K562 (cell line): ENCODE results near the gene CMTM8. TPM values are rescaled to one million over a fixed set of nuclear protein-coding genes. Genes with fewer than 3 reads are reported as not detected.

Experiments
- ATAC-seq: fragments of 200-7000 bp; cut with Tn5 transposase; 3 replicates; pipeline ENCODE4 v1.9.1; 2020; ENCODE audit warnings: moderate library complexity
- BruUV-seq: library from RNA; stranded (reverse); fragments of 400-500 nt; replicated peaks from 2 replicates; lab custom pipeline; 2021; lab: Mats Ljungman, UMichigan
- CTCF ChIA-PET: fragments of 300-600 bp; formaldehyde crosslinking; extraction: SDS; loops from one replicate; lab custom pipeline; 2021; ENCODE audit warnings: low intra/inter-chr PET ratio; lab: Yijun Ruan, JAX
- POLR2A ChIA-PET: fragments of 300-600, 350-650 bp; sonication (Branson Sonifier 250); formaldehyde crosslinking; extraction: SDS; loops from one replicate; lab custom pipeline; 2021; ENCODE audit warnings: antibody characterized with exemption, inconsistent platforms; lab: Yijun Ruan, JAX
- DNase-seq, 4 experiments: peaks; one replicate each; pipeline versions ENCODE4 v3.0.0 to v3.0.0-alpha.2; 2011 to 2018; ENCODE audit warnings: low spot score in 3 of 4, mixed read lengths in 3 of 4; ENCODE audit errors: extremely low read depth in 1 of 4
- FAIRE-seq: peaks from 2 replicates; lab custom pipeline; 2011; peaks lifted over from hg19 to GRCh38; lab: Jason Lieb, UNC
- H2AFZ ChIP-seq: 2 replicates; pipeline ENCODE4 v1.6.0; 2011; ENCODE audit warnings: low read depth, low read length, control low read depth, inconsistent platforms
- H3K27ac ChIP-seq: fragments of 200-600 bp; 3 replicates; pipeline ENCODE4 v1.8.0; 2011; ENCODE audit warnings: low read depth, mild to moderate bottlenecking, control low read depth, inconsistent platforms, low read length, moderate library complexity, mixed read lengths; ENCODE audit errors: extremely low read depth
- H3K27me3 ChIP-seq, 2 experiments: fragments of 300-600 bp in 1 of 2; 2 replicates in 1 of 2; 3 replicates in 1 of 2; pipeline versions ENCODE4 v1.6.0 to v1.8.0; 2011; ENCODE audit warnings: inconsistent platforms in 2 of 2, low read length in 2 of 2, mild to moderate bottlenecking in 1 of 2, mixed read lengths in 1 of 2, moderate library complexity in 1 of 2; ENCODE audit not compliant: control insufficient read depth in 2 of 2, insufficient read depth in 2 of 2
- H3K36me3 ChIP-seq: fragments of 300-600 bp; 3 replicates; pipeline ENCODE4 v1.8.0; 2011; ENCODE audit warnings: mild to moderate bottlenecking, low read length, inconsistent platforms; ENCODE audit not compliant: control insufficient read depth, insufficient read depth
- H3K4me1 ChIP-seq, 2 experiments: fragments of 200-600 bp in 1 of 2; replicated peaks in 1 of 2; 2 replicates in 1 of 2; 3 replicates in 1 of 2; pipeline versions ENCODE4 v1.5.1 to v1.8.0; 2011; ENCODE audit warnings: inconsistent platforms in 2 of 2, low read length in 2 of 2, mild to moderate bottlenecking in 1 of 2, mixed read lengths in 1 of 2, moderate library complexity in 1 of 2; ENCODE audit not compliant: control insufficient read depth in 2 of 2, insufficient read depth in 2 of 2
- H3K4me2 ChIP-seq: 2 replicates; pipeline ENCODE4 v1.6.1; 2011; ENCODE audit warnings: low read length, control low read depth, inconsistent platforms, mixed read lengths; ENCODE audit not compliant: insufficient read depth
- H3K4me3 ChIP-seq: fragments of 200-600 bp; sonication (generic), shearing (Covaris generic); 2 replicates; pipeline ENCODE4 v1.5.1; 2016; ENCODE audit warnings: control low read depth, inconsistent platforms
- H3K79me2 ChIP-seq: fragments of 200-600 bp; 3 replicates; pipeline ENCODE4 v1.8.0; 2011; ENCODE audit warnings: low read length, inconsistent platforms; ENCODE audit not compliant: control insufficient read depth, insufficient read depth
- H3K9ac ChIP-seq, 2 experiments: 2 replicates each; pipeline versions ENCODE4 v1.6.0 to v1.6.1; 2011; ENCODE audit warnings: low read depth in 2 of 2, low read length in 2 of 2, control low read depth in 1 of 2, inconsistent platforms in 1 of 2, mild to moderate bottlenecking in 1 of 2, mixed read lengths in 1 of 2; ENCODE audit not compliant: insufficient read depth in 1 of 2
- H3K9me1 ChIP-seq: one replicate; pipeline ENCODE4 v1.6.0; 2011; ENCODE audit warnings: inconsistent platforms, mild to moderate bottlenecking, low read length, moderate library complexity; ENCODE audit not compliant: control insufficient read depth, insufficient read depth
- H3K9me3 ChIP-seq: replicated peaks from 2 replicates; pipeline ENCODE4 v1.5.1; 2011; ENCODE audit warnings: low read depth, low read length, inconsistent platforms; ENCODE audit not compliant: control insufficient read depth, insufficient read depth
- H4K20me1 ChIP-seq: replicated peaks from 2 replicates; pipeline ENCODE4 v1.6.1; 2011; ENCODE audit warnings: low read length, inconsistent platforms, mixed read lengths; ENCODE audit not compliant: control insufficient read depth, insufficient read depth
- ELK3 ChIP-seq: fragments of 450-650 bp; formaldehyde crosslinking; IDR thresholded peaks from 2 replicates; pipeline ENCODE4 v1.4.0; 2020; ENCODE audit warnings: mild to moderate bottlenecking
- ETV6 ChIP-seq, 3 experiments: fragments of 150-350 bp in 1 of 3; sonication (generic) in 1 of 3; formaldehyde crosslinking in 1 of 3; IDR thresholded peaks; 2 replicates each; pipeline versions ENCODE4 v1.6.1 to v1.8.0; 2014 to 2022; ENCODE audit warnings: borderline replicate concordance in 2 of 3, low read depth in 2 of 3, antibody characterized with exemption in 1 of 3, low read length in 1 of 3, mild to moderate bottlenecking in 1 of 3, missing genetic modification reagents in 1 of 3
- EZH2 ChIP-seq: IDR thresholded peaks from 2 replicates; pipeline ENCODE4 v1.6.1; 2012; ENCODE audit warnings: low read depth, mild to moderate bottlenecking, inconsistent platforms, low read length, borderline replicate concordance
- GTF3C2 ChIP-seq: IDR thresholded peaks from 3 replicates; pipeline ENCODE4 v1.6.1; 2011; ENCODE audit warnings: borderline replicate concordance, mild to moderate bottlenecking, moderate library complexity; ENCODE audit not compliant: insufficient read length; ENCODE audit errors: extremely low read depth
- HNRNPUL1 ChIP-seq: fragments of 200-400 bp; formaldehyde crosslinking; IDR thresholded peaks from 2 replicates; pipeline ENCODE4 v1.6.1; 2017; ENCODE audit warnings: low read length
- MCM3 ChIP-seq: fragments of 450-650 bp; IDR thresholded peaks from 2 replicates; pipeline ENCODE4 v1.6.1; 2016
- MCM7 ChIP-seq, 2 experiments: fragments of 450-650 bp; IDR thresholded peaks; 2 replicates each; pipeline ENCODE4 v1.6.1; 2016 to 2018
- SMAD1 ChIP-seq: fragments of 150-350 bp; IDR thresholded peaks from 2 replicates; pipeline ENCODE4 v1.6.1; 2014; ENCODE audit warnings: low read length, low read depth; ENCODE audit not compliant: partially characterized antibody
- SNIP1 ChIP-seq: fragments of 450-650 bp; IDR thresholded peaks from 2 replicates; pipeline ENCODE4 v1.7.1; 2017; ENCODE audit warnings: low read depth, mild to moderate bottlenecking
- STAT6 ChIP-seq: sonication (generic); formaldehyde crosslinking; IDR thresholded peaks from 2 replicates; pipeline ENCODE4 v1.8.1; 2023; ENCODE audit warnings: mild to moderate bottlenecking, missing genetic modification reagents
- ZNF395 ChIP-seq: fragments of 200-800 bp; sonication (Bioruptor generic); IDR thresholded peaks from 2 replicates; pipeline ENCODE4 v1.6.1; 2017; ENCODE audit warnings: missing genetic modification characterization, missing compliant biosample characterization
- ZNF551 ChIP-seq: fragments of 250-450 bp; sonication (Bioruptor Pico); IDR thresholded peaks from 2 replicates; pipeline ENCODE4 v1.5.0; 2021; ENCODE audit warnings: mild to moderate bottlenecking, moderate library complexity
- WGBS: fragments of 100-300 bp; shearing (Covaris generic); methylation state at CpG from one replicate; pipeline ENCODE4 v1.1.6; 2016; ENCODE audit warnings: low coverage, mixed read lengths; ENCODE audit not compliant: insufficient coverage; ENCODE audit errors: missing lambda C conversion rate; 5-methylcytosine and 5-hydroxymethylcytosine counted together
- in situ Hi-C: fragments of 300-500 bp; cut with MboI; formaldehyde crosslinking; loops from 4 replicates; pipeline ENCODE4 v1.15.0; 2018; ENCODE audit warnings: inconsistent platforms, mixed read lengths
- intact Hi-C: fragments of 100-400 bp; cut with micrococcal nuclease; formaldehyde crosslinking; loops from 2 replicates; pipeline ENCODE4 v1.14.2; 2022
- polyA plus RNA-seq, 8 experiments: library from polyadenylated mRNA; depleted of rRNA in 4 of 8; stranded (reverse) in 5 of 8; unstranded in 3 of 8; fragments of >200 nt; fragmentation: Nextera tagmentation in 2 of 8; fragmentation: Illumina TruSeq in 1 of 8; extraction: Ambion mirVana in 2 of 8; extraction: Trizol in 1 of 8; gene quantifications; 2 replicates each; pipeline versions ENCODE4 v1.2.1 to v1.2.3, GENCODE V29; 2011 to 2014; ENCODE audit warnings: inconsistent platforms in 1 of 8, missing spikeins in 1 of 8
- total RNA-seq, 7 experiments: library from RNA; depleted of rRNA in 6 of 7; stranded (reverse); fragments of >200 nt in 6 of 7; fragmentation: Illumina TruSeq in 2 of 7; extraction: Trizol in 2 of 7; gene quantifications; 2 replicates each; pipeline versions ENCODE4 v1.2.1 to v1.2.3, GENCODE V29; 2011 to 2021; ENCODE audit warnings: low replicate concordance in 1 of 7

The CMTM8 gene
- total and polyA plus RNA-seq, 9 of the 15 experiments (the other 6 are each of a cell fraction or from before 2014, with no cell fraction given) = not detected

GRCh38 chr3:32226875-32227500 is 11.5 kb upstream of the CMTM8 start:
- H3K4me1 ChIP-seq = no peaks in the 10 kb centered on the region
- TF ChIP-seq GTF3C2 = no peak
- TF ChIP-seq MCM7 (IDR thresholded peaks at IDR 0.05) = no peak
- no peak for TF ChIP-seq ELK3 (CRISPR knock-in tag)
- no peak for TF ChIP-seq HNRNPUL1
- TF ChIP-seq STAT6 (CRISPR knock-in tag) = no peak
- no peak for TF ChIP-seq SNIP1
- no peak for TF ChIP-seq ZNF395 (CRISPR knock-in tag)
- no peak for TF ChIP-seq EZH2
- no peak for TF ChIP-seq ZNF551
- TF ChIP-seq SMAD1 = no peak
- no peak for TF ChIP-seq ETV6 (IDR thresholded peaks at IDR 0.05; ENCODE audit: borderline replicate concordance in 1 of 2, low read depth in 2 of 2, low read length in 1 of 2)
- TF ChIP-seq ETV6 (CRISPR knock-in tag; IDR thresholded peaks at IDR 0.05; ENCODE audit: borderline replicate concordance) = no peak
- no peak for TF ChIP-seq MCM3

More at GRCh38 chr3:32226875-32227500, 11.5 kb upstream of the CMTM8 start:
- H3K27ac ChIP-seq = no peak overlapping the region
- ATAC-seq (no peak), FAIRE-seq (no peak), DNase-seq (no peak)
- in situ Hi-C loops (no loop called here), intact Hi-C loops (no loop called here)
- H3K4me2 ChIP-seq = no peak overlapping the region
- no peak overlapping the region for H3K4me3 ChIP-seq
- WGBS = 2% methylated on average over 2 of the region's 2 CpGs
- no peaks in the 10 kb centered on the region for H3K79me2 ChIP-seq
- no peaks in the 10 kb centered on the region; the same call in 1 of the 2 replicates for H3K9me3 ChIP-seq
- no peaks in the 10 kb centered on the region for H3K9me1 ChIP-seq
- ChIA-PET POLR2A (interaction anchor here (0.7 kb wide), 1 partner anchor 1145 kb away, joined by 3 read pairs; no protein-coding TSS in a partner anchor), CTCF (no interaction called here)
- no TSS peak for BruUV-seq
- peaks cover 0 to 9% of the 10 kb centered on the region in 2 experiments; a peak in 2 of 5 replicates for H3K27me3 ChIP-seq
- H3K36me3 ChIP-seq = no peaks in the 10 kb centered on the region
- H4K20me1 ChIP-seq = no peaks in the 10 kb centered on the region; the same call in 1 of the 2 replicates
- no peak overlapping the region for H3K9ac ChIP-seq
- no peak overlapping the region for H2AFZ ChIP-seq
